Measurements from ENCODE around the gene C6.

The C6 gene

DNA sequence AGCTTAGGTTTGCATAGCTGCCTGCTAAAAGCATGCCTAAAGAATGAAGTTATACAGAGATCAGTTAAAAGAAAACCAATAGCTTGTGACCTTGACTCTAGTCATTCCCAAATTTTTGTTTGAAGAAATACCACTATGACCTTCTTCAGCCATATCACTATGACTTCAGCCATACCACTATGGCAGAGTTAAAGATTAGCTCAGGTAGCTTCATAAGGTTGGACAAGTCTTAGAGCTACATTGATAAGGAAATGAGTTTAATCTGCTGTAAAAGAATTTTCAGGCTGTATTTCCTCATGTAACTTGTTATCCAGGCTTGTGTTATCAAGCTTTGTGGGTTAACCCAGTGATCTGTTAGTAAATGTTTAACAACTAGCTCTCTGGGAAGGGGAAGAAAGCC, 30.7 kb downstream of the C6 start:
- no peaks in the 10 kb centered on the region for H3K79me2 ChIP-seq (ENCODE audit: insufficient read depth, low read depth)
- H3K4me1 ChIP-seq (ENCODE audit: low read depth, poor library complexity, severe bottlenecking), result no peaks in the 10 kb centered on the region
- H3K4me3 ChIP-seq (IDR thresholded peaks at IDR 0.05; ENCODE audit: insufficient read depth, low read depth, low read length), result no peak overlapping the region
- no peak overlapping the region for H3K9ac ChIP-seq
- TF ChIP-seq, protein P1, sequence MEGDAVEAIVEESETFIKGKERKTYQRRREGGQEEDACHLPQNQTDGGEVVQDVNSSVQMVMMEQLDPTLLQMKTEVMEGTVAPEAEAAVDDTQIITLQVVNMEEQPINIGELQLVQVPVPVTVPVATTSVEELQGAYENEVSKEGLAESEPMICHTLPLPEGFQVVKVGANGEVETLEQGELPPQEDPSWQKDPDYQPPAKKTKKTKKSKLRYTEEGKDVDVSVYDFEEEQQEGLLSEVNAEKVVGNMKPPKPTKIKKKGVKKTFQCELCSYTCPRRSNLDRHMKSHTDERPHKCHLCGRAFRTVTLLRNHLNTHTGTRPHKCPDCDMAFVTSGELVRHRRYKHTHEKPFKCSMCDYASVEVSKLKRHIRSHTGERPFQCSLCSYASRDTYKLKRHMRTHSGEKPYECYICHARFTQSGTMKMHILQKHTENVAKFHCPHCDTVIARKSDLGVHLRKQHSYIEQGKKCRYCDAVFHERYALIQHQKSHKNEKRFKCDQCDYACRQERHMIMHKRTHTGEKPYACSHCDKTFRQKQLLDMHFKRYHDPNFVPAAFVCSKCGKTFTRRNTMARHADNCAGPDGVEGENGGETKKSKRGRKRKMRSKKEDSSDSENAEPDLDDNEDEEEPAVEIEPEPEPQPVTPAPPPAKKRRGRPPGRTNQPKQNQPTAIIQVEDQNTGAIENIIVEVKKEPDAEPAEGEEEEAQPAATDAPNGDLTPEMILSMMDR (conservative IDR thresholded peaks at IDR 0.05; ENCODE audit: low read depth, low read length), result no peak
- H3K4me2 ChIP-seq, result no peak overlapping the region
- no peaks in the 10 kb centered on the region for H3K36me3 ChIP-seq (ENCODE audit: insufficient read depth)
- H3K27me3 ChIP-seq (ENCODE audit: insufficient read depth, low read depth), result no peaks in the 10 kb centered on the region
- H4K20me1 ChIP-seq (ENCODE audit: insufficient read depth), result no peaks in the 10 kb centered on the region
- H2AFZ ChIP-seq (ENCODE audit: low read depth), result no peak overlapping the region
- H3K27ac ChIP-seq, result no peak overlapping the region

DNA sequence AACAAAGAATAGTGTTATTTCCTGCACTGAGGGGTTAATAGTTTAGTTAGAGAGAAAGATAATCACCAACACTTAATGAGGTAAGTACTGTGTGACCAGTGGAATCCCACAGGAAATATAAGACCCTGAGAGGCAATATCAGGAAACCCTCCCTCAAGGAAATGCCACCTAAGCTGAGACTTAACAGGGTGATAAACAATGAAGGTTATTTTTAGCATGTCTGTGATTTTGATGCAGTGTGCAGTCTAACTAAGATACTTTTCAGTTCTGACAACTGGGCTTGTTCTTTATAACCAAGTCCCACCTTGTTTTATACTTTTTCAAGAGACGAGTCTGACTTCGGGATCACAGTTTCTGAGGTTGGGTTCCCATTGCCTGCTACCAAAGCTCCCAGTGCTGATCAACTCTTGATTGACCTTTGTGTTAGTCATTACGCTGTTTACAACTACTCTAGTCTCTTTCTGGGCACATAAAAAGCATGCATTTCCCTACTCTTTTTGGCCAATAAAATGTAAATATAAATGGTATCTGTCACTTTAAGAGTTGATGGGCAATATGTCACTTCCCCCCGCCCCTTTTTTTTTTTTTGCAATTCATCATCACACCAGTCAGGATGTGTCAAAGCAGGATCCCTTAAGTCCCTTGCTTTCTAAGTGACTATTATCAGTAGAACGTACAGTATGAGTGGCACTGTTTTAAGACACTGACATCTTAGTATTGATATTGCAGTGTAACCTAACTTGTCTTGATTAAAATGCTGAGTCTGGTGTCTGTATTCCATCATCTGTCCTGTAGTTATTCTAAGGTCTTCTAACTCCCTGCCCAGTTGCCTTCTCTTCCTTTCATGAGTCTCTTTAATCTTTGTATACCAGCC, 31.4 kb downstream of the C6 start:
- H3K4me3 ChIP-seq (IDR thresholded peaks at IDR 0.05; ENCODE audit: insufficient read depth, low read depth, low read length), result no peak overlapping the region
- no peak overlapping the region for H2AFZ ChIP-seq (ENCODE audit: low read depth)
- H3K27me3 ChIP-seq (ENCODE audit: insufficient read depth, low read depth), result no peaks in the 10 kb centered on the region
- H4K20me1 ChIP-seq (ENCODE audit: insufficient read depth), result no peaks in the 10 kb centered on the region
- TF ChIP-seq, protein P1 (conservative IDR thresholded peaks at IDR 0.05; ENCODE audit: low read depth, low read length), result no peak
- no peaks in the 10 kb centered on the region for H3K36me3 ChIP-seq (ENCODE audit: insufficient read depth)
- no peak overlapping the region for H3K4me2 ChIP-seq
- H3K9ac ChIP-seq, result no peak overlapping the region
- H3K79me2 ChIP-seq (ENCODE audit: insufficient read depth, low read depth), result no peaks in the 10 kb centered on the region
- H3K27ac ChIP-seq, result no peak overlapping the region
- no peaks in the 10 kb centered on the region for H3K4me1 ChIP-seq (ENCODE audit: low read depth, poor library complexity, severe bottlenecking)

DNA sequence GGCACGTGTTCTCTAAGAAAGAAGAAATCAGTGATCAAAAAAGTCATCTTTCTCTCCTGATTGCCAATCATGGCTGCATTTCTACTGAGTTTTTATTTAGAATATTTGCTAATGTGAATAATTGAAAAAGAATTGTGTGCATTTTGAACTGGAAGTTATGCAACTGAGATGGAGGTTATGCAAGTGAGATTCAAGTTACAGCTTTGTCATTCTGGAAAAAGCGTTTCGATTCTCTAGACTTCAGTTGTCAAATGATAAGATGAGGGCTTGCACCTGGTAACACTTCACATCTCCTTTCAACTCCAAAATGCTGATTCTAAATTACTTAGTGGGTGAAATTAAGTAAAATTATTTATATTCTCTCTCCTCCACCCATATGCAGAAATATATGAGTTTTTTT, 36.4 kb downstream of the C6 start:
- Histone ChIP-seq H4K20me1 (ENCODE audit: insufficient read depth) (no peaks in the 10 kb centered on the region), H3K4me3 (IDR thresholded peaks at IDR 0.05; ENCODE audit: insufficient read depth, low read depth, low read length) (no peak overlapping the region), H2AFZ (ENCODE audit: low read depth) (no peak overlapping the region), H3K79me2 (ENCODE audit: insufficient read depth, low read depth) (no peaks in the 10 kb centered on the region), H3K9ac (no peak overlapping the region), H3K27me3 (ENCODE audit: insufficient read depth, low read depth) (no peaks in the 10 kb centered on the region), H3K4me1 (ENCODE audit: low read depth, poor library complexity, severe bottlenecking) (no peaks in the 10 kb centered on the region), H3K4me2 (no peak overlapping the region), H3K27ac (no peak overlapping the region), H3K36me3 (ENCODE audit: insufficient read depth) (no peaks in the 10 kb centered on the region)
- TF ChIP-seq, protein P1 (conservative IDR thresholded peaks at IDR 0.05; ENCODE audit: low read depth, low read length), result no peak

DNA sequence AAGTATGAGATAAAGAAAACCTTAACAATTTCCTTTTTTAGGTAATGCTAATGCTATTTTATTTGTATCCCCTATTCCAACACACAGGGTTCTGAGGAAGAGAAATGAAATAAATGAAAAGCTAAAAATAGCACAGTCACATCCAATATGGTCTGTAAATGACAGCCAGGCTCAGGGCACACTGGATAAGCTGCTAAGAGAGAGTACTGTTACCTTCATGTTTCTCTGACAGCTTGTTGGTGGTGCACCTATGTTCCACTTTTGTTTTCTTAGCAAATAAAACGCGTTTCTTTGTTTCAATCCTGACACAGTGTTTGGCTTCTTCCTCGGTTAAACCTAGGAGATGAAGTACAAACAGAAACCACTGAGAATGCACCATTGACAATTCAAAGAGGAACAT, 41.3 kb downstream of the C6 start:
- H2AFZ ChIP-seq (ENCODE audit: low read depth), result no peak overlapping the region
- no peak overlapping the region for H3K4me3 ChIP-seq (IDR thresholded peaks at IDR 0.05; ENCODE audit: insufficient read depth, low read depth, low read length)
- no peak overlapping the region for H3K4me2 ChIP-seq
- no peak overlapping the region for H3K9ac ChIP-seq
- H3K79me2 ChIP-seq (ENCODE audit: insufficient read depth, low read depth), result no peaks in the 10 kb centered on the region
- H3K27me3 ChIP-seq (ENCODE audit: insufficient read depth, low read depth), result no peaks in the 10 kb centered on the region
- H3K27ac ChIP-seq, result no peak overlapping the region
- H3K36me3 ChIP-seq (ENCODE audit: insufficient read depth), result no peaks in the 10 kb centered on the region
- TF ChIP-seq, protein P1 (conservative IDR thresholded peaks at IDR 0.05; ENCODE audit: low read depth, low read length), result no peak
- H4K20me1 ChIP-seq (ENCODE audit: insufficient read depth), result no peaks in the 10 kb centered on the region
- no peaks in the 10 kb centered on the region for H3K4me1 ChIP-seq (ENCODE audit: low read depth, poor library complexity, severe bottlenecking)
